HCT116 (cell line): ENCODE measurements around the gene KDM6B. TPM values are rescaled to one million over a fixed set of nuclear protein-coding genes. Genes with fewer than 3 reads are reported as not detected.
A peak's percentile ranks its signal among the peaks of the same experiment; 100 is the strongest.

Experiments used
- ATAC-seq: fragments of 200-7000 bp; cut with Tn5 transposase; 2 replicates; pipeline ENCODE4 v1.9.1; 2020; ENCODE audit warnings: mild to moderate bottlenecking, moderate library complexity
- BruUV-seq: library from RNA; stranded (reverse); fragments of 400-500 nt; replicated peaks from 2 replicates; lab custom pipeline; 2021; lab: Mats Ljungman, UMichigan
- CTCF ChIA-PET: fragments of 300-600 bp; sonication (Branson Sonifier 250); formaldehyde crosslinking; loops from one replicate; lab custom pipeline; 2021; ENCODE audit warnings: antibody characterized with exemption; lab: Charles Lee
- POLR2A ChIA-PET: fragments of 300-600, 350-600 bp; sonication (Branson Sonifier 250); formaldehyde crosslinking; loops from one replicate; lab custom pipeline; 2021; ENCODE audit warnings: antibody characterized with exemption; lab: Charles Lee
- RAD21 ChIA-PET, 2 experiments: fragments of 300-600 bp; sonication (Branson Sonifier 250); formaldehyde crosslinking; loops; one replicate each; lab custom pipeline; 2023; ENCODE audit warnings: low total read pairs in 2 of 2; ENCODE audit not compliant: uncharacterized antibody in 2 of 2, unreplicated experiment in 2 of 2, low non-redundant PET in 1 of 2; lab: Charles Lee
- DNase-seq: peaks from one replicate; pipeline ENCODE4 v3.0.0-alpha.2; 2010; ENCODE audit warnings: low read depth, low spot score
- H2AFZ ChIP-seq: fragments of 200-600 bp; shearing (Covaris generic), sonication (generic); 2 replicates; pipeline ENCODE4 v1.6.1; 2017; ENCODE audit warnings: low read depth, mixed run types, mixed read lengths, antibody characterized with exemption, low read length; ENCODE audit not compliant: poor library complexity, severe bottlenecking
- H3K27ac ChIP-seq: 2 replicates; pipeline ENCODE4 v1.5.1; 2012; ENCODE audit warnings: low read depth, low read length
- H3K27me3 ChIP-seq: fragments of 200-600 bp; sonication (generic); 2 replicates; pipeline ENCODE4 v1.6.1; 2016; ENCODE audit warnings: mixed run types, low read length, mixed read lengths; ENCODE audit not compliant: insufficient read depth
- H3K36me3 ChIP-seq, 2 experiments: fragments of 200-500 bp in 1 of 2; fragments of 200-600 bp in 1 of 2; sonication (Bioruptor generic) in 1 of 2; sonication (generic) in 1 of 2; 2 replicates each; pipeline versions ENCODE4 v1.5.1 to v1.6.1; 2014 to 2016; ENCODE audit warnings: low read length in 2 of 2, inconsistent platforms in 1 of 2, mixed read lengths in 1 of 2, mixed run types in 1 of 2; ENCODE audit not compliant: insufficient read depth in 2 of 2, control insufficient read depth in 1 of 2
- H3K4me1 ChIP-seq, 2 experiments: fragments of 200-600 bp in 1 of 2; sonication (generic) in 1 of 2; 2 replicates each; pipeline versions ENCODE4 v1.5.1 to v1.6.1; 2012 to 2017; ENCODE audit warnings: low read length in 2 of 2, inconsistent platforms in 1 of 2, mild to moderate bottlenecking in 1 of 2, mixed read lengths in 1 of 2, mixed run types in 1 of 2, moderate library complexity in 1 of 2; ENCODE audit not compliant: insufficient read depth in 2 of 2, control insufficient read depth in 1 of 2
- H3K4me2 ChIP-seq: fragments of 200-600 bp; sonication (generic); 2 replicates; pipeline ENCODE4 v1.6.1; 2017; ENCODE audit warnings: mixed run types, low read length, mixed read lengths
- H3K4me3 ChIP-seq, 2 experiments: fragments of 200-600 bp in 1 of 2; sonication (generic) in 1 of 2; replicated peaks in 1 of 2; 2 replicates each; pipeline ENCODE4 v1.5.1; 2011 to 2016; ENCODE audit warnings: low read length in 2 of 2, control low read depth in 1 of 2, low read depth in 1 of 2, mild to moderate bottlenecking in 1 of 2, mixed read lengths in 1 of 2, mixed run types in 1 of 2
- H3K79me2 ChIP-seq: fragments of 200-600 bp; sonication (generic); 2 replicates; pipeline ENCODE4 v1.6.1; 2017; ENCODE audit warnings: mild to moderate bottlenecking, mixed run types, low read length, moderate library complexity, mixed read lengths; ENCODE audit not compliant: insufficient read depth
- H3K9ac ChIP-seq: fragments of 200-600 bp; sonication (generic); 2 replicates; pipeline ENCODE4 v1.6.1; 2016; ENCODE audit warnings: low read length, mixed read lengths
- H3K9me2 ChIP-seq: fragments of 200-600 bp; sonication (generic), shearing (Covaris generic); 2 replicates; pipeline ENCODE4 v1.6.1; 2017; ENCODE audit warnings: mixed run types, mild to moderate bottlenecking, moderate library complexity; ENCODE audit not compliant: insufficient read depth
- H3K9me3 ChIP-seq, 2 experiments: fragments of 200-500 bp in 1 of 2; fragments of 200-600 bp in 1 of 2; sonication (Bioruptor generic) in 1 of 2; sonication (generic) in 1 of 2; 2 replicates each; pipeline ENCODE4 v1.6.1; 2014 to 2017; ENCODE audit warnings: low read length in 2 of 2, mixed read lengths in 2 of 2, inconsistent platforms in 1 of 2, low read depth in 1 of 2, mild to moderate bottlenecking in 1 of 2, mixed run types in 1 of 2, moderate library complexity in 1 of 2; ENCODE audit not compliant: control insufficient read depth in 1 of 2, insufficient read depth in 1 of 2
- H4K20me1 ChIP-seq: fragments of 200-600 bp; sonication (generic), shearing (Covaris generic); 2 replicates; pipeline ENCODE4 v1.6.1; 2017; ENCODE audit warnings: mixed run types, mild to moderate bottlenecking, moderate library complexity; ENCODE audit not compliant: insufficient read depth
- ATF3 ChIP-seq: IDR thresholded peaks from 2 replicates; pipeline ENCODE4 v1.6.1; 2012
- ELF1 ChIP-seq: IDR thresholded peaks from 2 replicates; pipeline ENCODE4 v1.6.1; 2012; ENCODE audit warnings: low read depth, borderline replicate concordance
- EZH2phosphoT487 ChIP-seq: fragments of 200-600 bp; IDR thresholded peaks from 2 replicates; pipeline ENCODE4 v1.6.1; 2018; ENCODE audit warnings: antibody characterized with exemption, borderline replicate concordance
- FOSL1 ChIP-seq: IDR thresholded peaks from 2 replicates; pipeline ENCODE4 v1.6.1; 2012; ENCODE audit warnings: low read depth
- RAD21 ChIP-seq: IDR thresholded peaks from 2 replicates; pipeline ENCODE4 v1.6.1; 2012; ENCODE audit warnings: low read depth, mild to moderate bottlenecking
- TCF7L2 ChIP-seq: IDR thresholded peaks from 2 replicates; pipeline ENCODE4 v1.7.0; 2011; ENCODE audit warnings: borderline replicate concordance, inconsistent platforms; ENCODE audit not compliant: insufficient read depth, insufficient read length; ENCODE audit errors: extremely low read depth
- YY1 ChIP-seq: IDR thresholded peaks from 2 replicates; pipeline ENCODE4 v1.6.1; 2011; ENCODE audit warnings: low read length, low read depth, moderate library complexity, mild to moderate bottlenecking; ENCODE audit not compliant: insufficient replicate concordance; ENCODE audit errors: extremely low read depth
- intact Hi-C: fragments of 100-400 bp; cut with micrococcal nuclease; formaldehyde crosslinking; loops from 2 replicates; pipeline ENCODE4 v1.10.0; 2022
- total RNA-seq: library from RNA; stranded (reverse); gene quantifications from one replicate; pipeline ENCODE4 v1.2.1, GENCODE V29; 2021; ENCODE audit not compliant: unreplicated experiment

KDM6B gene
- total RNA-seq, 1 experiment from 2014 or later: 42.1 TPM

GRCh38 chr17:7848739-7849129 is 14.7 kb downstream of the KDM6B start:
- Histone ChIP-seq H3K9me2 (no peaks in the 10 kb centered on the region), H3K79me2 (peaks cover 55% of the 10 kb centered on the region), H3K27me3 (no peaks in the 10 kb centered on the region), H3K9ac (no peak overlapping the region), H3K27ac (no peak overlapping the region), H3K9me3 (no peaks in the 10 kb centered on the region), H3K4me2 (no peak overlapping the region), H2AFZ (no peak overlapping the region), H4K20me1 (no peaks in the 10 kb centered on the region), H3K4me1 (peaks cover 20 to 37% of the 10 kb centered on the region in 2 experiments), H3K4me3 (no peak overlapping the region), H3K36me3 (peaks cover 27 to 31% of the 10 kb centered on the region in 2 experiments)
- intact Hi-C loops: no loop called here
- ATAC-seq: no peak
- CTCF ChIA-PET: no interaction called here
- POLR2A ChIA-PET: no interaction called here
- RAD21 ChIA-PET: no interaction called here
- no peak for TF ChIP-seq YY1
- no peak for DNase-seq
- no TSS peak for BruUV-seq

GRCh38 chr17:7849130-7849750 is 15.2 kb downstream of the KDM6B start:
- Histone ChIP-seq H4K20me1 (no peaks in the 10 kb centered on the region), H3K4me3 (no peak overlapping the region), H3K27ac (0 out of 2 replicates have a peak overlapping the region, but pooled peaks have one; percentile 68), H3K9me3 (no peaks in the 10 kb centered on the region), H3K27me3 (no peaks in the 10 kb centered on the region), H3K4me2 (no peak overlapping the region), H3K4me1 (peaks cover 20 to 37% of the 10 kb centered on the region in 2 experiments), H2AFZ (no peak overlapping the region), H3K79me2 (peaks cover 50% of the 10 kb centered on the region), H3K9ac (no peak overlapping the region), H3K36me3 (peaks cover 27 to 31% of the 10 kb centered on the region in 2 experiments), H3K9me2 (no peaks in the 10 kb centered on the region)
- POLR2A ChIA-PET: no interaction called here
- ATAC-seq (no peak), DNase-seq (no peak)
- TF ChIP-seq TCF7L2: no peak
- no peak for TF ChIP-seq EZH2phosphoT487
- TF ChIP-seq RAD21: no peak
- no peak for TF ChIP-seq ELF1
- no peak for TF ChIP-seq FOSL1
- no peak for TF ChIP-seq ATF3
- intact Hi-C loops: no loop called here
- RAD21 ChIA-PET: no interaction called here
- CTCF ChIA-PET: no interaction called here
- no TSS peak for BruUV-seq
